Adrenal gland (tissue), 12 donors: Measurements from ENCODE around the gene TMCC2. TPM values are rescaled to one million over a fixed set of nuclear protein-coding genes. Genes with fewer than 3 reads are reported as not detected.

Experiments
- DNase-seq, 7 donors: peaks; one replicate each; pipeline ENCODE4 v3.0.0-alpha.2; 2019 to 2020
- H3K27ac ChIP-seq, 5 donors: fragments of 200-600 bp; sonication (generic) in 4 of 5; 1 replicate in 3 of 5; 2 replicates in 2 of 5; pipeline versions ENCODE4 v1.5.1 to v1.8.0; 2016 to 2020; ENCODE audit warnings: mild to moderate bottlenecking in 1 of 5
- H3K27me3 ChIP-seq: fragments of 200-600 bp; 2 replicates; pipeline ENCODE4 v1.8.0; 2021
- H3K36me3 ChIP-seq, 2 donors: fragments of 200-600 bp; replicated peaks in 1 of 2; 1 replicate in 1 of 2; 2 replicates in 1 of 2; pipeline versions ENCODE4 v1.5.1 to v1.8.0; 2018 to 2022
- H3K4me1 ChIP-seq, 2 donors: fragments of 200-600 bp; replicated peaks in 1 of 2; 1 replicate in 1 of 2; 2 replicates in 1 of 2; pipeline versions ENCODE4 v1.5.1 to v1.8.0; 2018 to 2021
- H3K4me3 ChIP-seq, 4 donors: fragments of 200-600 bp; sonication (generic) in 3 of 4; one replicate each; pipeline ENCODE4 v1.5.1; 2016 to 2018
- H3K9me3 ChIP-seq, 3 donors: fragments of 200-600 bp; sonication (generic) in 1 of 3; replicated peaks in 1 of 3; 1 replicate in 2 of 3; 2 replicates in 1 of 3; pipeline versions ENCODE4 v1.5.1 to v1.8.0; 2016 to 2021
- POLR2A ChIP-seq, 2 donors: fragments of 450-650 bp; IDR thresholded peaks; one replicate each; pipeline ENCODE4 v1.6.1; 2017; ENCODE audit warnings: antibody characterized with exemption in 2 of 2, mild to moderate bottlenecking in 2 of 2, moderate library complexity in 1 of 2
- WGBS, 4 donors: extraction: QIAGEN DNeasy Blood & Tissue Kit in 2 of 4; methylation state at CpG; one replicate each; pipeline versions ENCODE4 v1.1.5 to v1.1.7; 2013 to 2017; 5-methylcytosine and 5-hydroxymethylcytosine counted together
- intact Hi-C, 2 donors: fragments of 100-400 bp; cut with DNase I; formaldehyde crosslinking; loops; one replicate each; pipeline versions ENCODE4 v1.14.1 to v1.15.0; 2022 to 2023
- polyA plus RNA-seq, 3 donors: library from polyadenylated mRNA; stranded (reverse); fragments of 200-250 nt in 2 of 3; fragments of 350-450 nt in 1 of 3; fragmentation: Illumina TruSeq in 1 of 3; extraction: RNeasy Lipid Tissue Mini Kit (QIAGEN cat#74804) in 1 of 3; gene quantifications; one replicate each; pipeline ENCODE4 v1.2.3, GENCODE V29; 2013 to 2014
- total RNA-seq, 9 donors: library from RNA; depleted of rRNA in 4 of 9; stranded (reverse); fragments of >200 nt in 4 of 9; fragments of 120-200 nt in 1 of 9; fragmentation: NEBNext Ultra II Directional in 1 of 9; extraction: Animal tissue kit (Norgen Biotek cat#: 25700) in 1 of 9; gene quantifications; one replicate each; pipeline versions ENCODE4 v1.1.0 to v1.2.4, GENCODE V29; 2013 to 2023
- TF ChIP-seq, protein P1 (sequence below), 6 experiments: fragments of 450-650 bp in 4 of 6; fragments of 200-600 bp in 2 of 6; sonication (generic) in 1 of 6; IDR thresholded peaks; 1 replicate in 5 of 6; 2 replicates in 1 of 6; pipeline versions ENCODE4 v1.5.1 to v1.8.0; 2016 to 2021; ENCODE audit warnings: antibody characterized with exemption in 6 of 6, mild to moderate bottlenecking in 2 of 6, moderate library complexity in 1 of 6
- donor health status: healthy with polysubstance abuse.
- donor health status: Bipolar disorder and iron deficiency.
- donor health status: DM: yes; HTN: yes; CAD: no.
- donor health status: DM: no; HTN: no; CAD: no.
- donor health status: DM: no; HTN: no; CAD: no.
- donor health status: DM: yes; HTN: yes; CAD: no.

TMCC2 gene
- total and polyA plus RNA-seq, 12 donors: 2.3 to 33.2 (median 7.5) TPM

DNA sequence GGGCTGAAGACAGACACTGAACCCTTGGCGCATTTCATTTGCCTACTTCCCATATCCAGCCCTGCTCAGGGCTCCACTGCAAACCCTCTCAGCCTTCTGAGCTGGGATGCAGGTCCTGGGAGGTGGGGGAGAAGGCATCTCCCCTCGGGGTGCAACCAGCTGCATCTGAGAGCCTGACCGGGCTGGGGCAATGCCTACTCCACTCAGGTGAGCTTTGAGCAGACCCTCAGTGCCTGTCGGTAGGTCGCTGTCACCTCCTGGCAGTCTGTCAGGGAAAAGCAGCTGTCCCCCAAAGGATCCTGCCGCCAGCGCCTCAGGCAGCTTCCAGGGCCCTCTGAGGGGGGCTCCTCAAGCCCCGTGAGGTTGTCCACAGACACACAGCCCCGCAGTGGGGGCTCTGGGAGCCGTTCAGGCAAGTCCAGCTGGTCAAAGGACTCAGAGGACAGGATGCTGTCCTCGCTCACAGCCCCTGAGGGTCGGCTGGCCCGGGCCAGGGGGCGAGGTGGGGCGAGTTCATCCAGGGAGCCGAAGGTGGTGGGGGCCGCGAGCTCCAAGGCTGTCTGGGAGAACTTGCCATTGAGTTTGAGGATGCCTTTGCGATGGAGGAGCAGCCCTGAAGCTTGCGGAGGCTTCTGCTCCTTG is 75.6 kb downstream of the TMCC2 start:
- Histone ChIP-seq H3K4me1 (no peaks in the 10 kb centered on the region), H3K27ac (no peak overlapping the region), H3K27me3 (no peaks in the 10 kb centered on the region), H3K9me3 (no peaks in the 10 kb centered on the region), H3K4me3 (no peak overlapping the region), H3K36me3 (peaks cover 0 to 61% of the 10 kb centered on the region in 2 donors)
- 90 to 96% (median 91%) methylated on average over 5 to 20 of the region's 20 CpGs for WGBS, 4 donors
- intact Hi-C loops: no loop called here
- TF ChIP-seq, protein P1, sequence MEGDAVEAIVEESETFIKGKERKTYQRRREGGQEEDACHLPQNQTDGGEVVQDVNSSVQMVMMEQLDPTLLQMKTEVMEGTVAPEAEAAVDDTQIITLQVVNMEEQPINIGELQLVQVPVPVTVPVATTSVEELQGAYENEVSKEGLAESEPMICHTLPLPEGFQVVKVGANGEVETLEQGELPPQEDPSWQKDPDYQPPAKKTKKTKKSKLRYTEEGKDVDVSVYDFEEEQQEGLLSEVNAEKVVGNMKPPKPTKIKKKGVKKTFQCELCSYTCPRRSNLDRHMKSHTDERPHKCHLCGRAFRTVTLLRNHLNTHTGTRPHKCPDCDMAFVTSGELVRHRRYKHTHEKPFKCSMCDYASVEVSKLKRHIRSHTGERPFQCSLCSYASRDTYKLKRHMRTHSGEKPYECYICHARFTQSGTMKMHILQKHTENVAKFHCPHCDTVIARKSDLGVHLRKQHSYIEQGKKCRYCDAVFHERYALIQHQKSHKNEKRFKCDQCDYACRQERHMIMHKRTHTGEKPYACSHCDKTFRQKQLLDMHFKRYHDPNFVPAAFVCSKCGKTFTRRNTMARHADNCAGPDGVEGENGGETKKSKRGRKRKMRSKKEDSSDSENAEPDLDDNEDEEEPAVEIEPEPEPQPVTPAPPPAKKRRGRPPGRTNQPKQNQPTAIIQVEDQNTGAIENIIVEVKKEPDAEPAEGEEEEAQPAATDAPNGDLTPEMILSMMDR (IDR thresholded peaks at IDR 0.05): no peak
- TF ChIP-seq POLR2A (IDR thresholded peaks at IDR 0.05): no peak
- no peak for DNase-seq

DNA sequence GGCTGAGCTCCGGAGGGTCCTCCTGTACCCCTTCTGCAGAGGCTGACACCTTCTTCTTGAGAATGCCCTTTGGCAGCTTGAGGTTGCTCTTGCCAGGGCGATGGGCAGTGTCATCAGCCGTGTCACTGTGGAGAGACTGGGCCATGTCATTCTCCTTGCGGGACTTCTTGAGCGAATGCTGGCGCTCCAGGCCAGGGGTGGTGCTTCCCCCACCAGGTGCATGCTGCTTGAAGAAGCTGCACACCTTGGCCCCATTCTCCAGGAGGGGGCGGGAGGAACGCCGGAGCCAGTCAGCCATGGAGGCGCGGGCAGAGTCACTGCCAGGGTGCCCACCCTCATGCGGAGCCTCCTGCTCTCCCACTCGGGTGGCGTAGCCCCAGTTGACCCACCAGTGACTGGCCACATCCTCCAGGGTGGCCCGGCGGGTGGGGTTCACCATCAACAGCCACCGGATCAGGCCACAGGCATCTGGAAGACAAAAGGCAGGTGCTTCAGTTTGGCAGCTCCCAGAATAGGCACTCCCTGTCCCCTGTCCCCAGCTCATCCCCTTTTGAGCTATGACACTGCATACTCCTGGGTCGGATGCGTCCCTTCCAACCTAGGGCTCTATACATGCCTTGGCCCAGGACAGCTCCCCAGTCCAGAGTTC is 76.4 kb downstream of the TMCC2 start:
- Histone ChIP-seq H3K27ac (no peak overlapping the region), H3K4me1 (no peaks in the 10 kb centered on the region), H3K27me3 (no peaks in the 10 kb centered on the region), H3K4me3 (no peak overlapping the region), H3K36me3 (peaks cover 0 to 67% of the 10 kb centered on the region in 2 donors), H3K9me3 (no peaks in the 10 kb centered on the region)
- intact Hi-C loops: no loop called here
- no peak for DNase-seq
- TF ChIP-seq, protein P1 (IDR thresholded peaks at IDR 0.05): no peak
- TF ChIP-seq POLR2A (IDR thresholded peaks at IDR 0.05): no peak
- WGBS, 4 donors: 92 to 95% (median 94%) methylated on average over 2 to 19 of the region's 19 CpGs; no CpG with 5 or more reads in 1 of the 4 donors

DNA sequence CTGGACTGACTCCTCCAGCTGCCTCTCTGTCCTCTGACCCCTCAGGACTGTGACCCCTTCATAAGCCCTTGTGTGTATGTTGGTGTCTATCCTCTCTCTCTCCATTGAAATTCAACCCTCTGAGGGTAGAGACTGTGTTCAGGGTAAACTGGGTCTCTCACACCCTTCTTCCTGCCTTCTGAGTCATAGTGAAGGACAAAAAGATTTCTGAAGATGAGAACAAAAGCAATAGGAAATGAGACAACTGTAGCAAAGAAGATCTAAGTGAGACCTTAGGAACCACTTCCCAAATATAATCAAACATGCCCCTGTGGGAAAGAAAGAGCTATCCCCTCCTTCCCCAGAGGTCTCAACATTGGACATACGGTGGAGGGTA is 76.9 kb downstream of the TMCC2 start:
- no peak for DNase-seq
- H3K4me1 ChIP-seq: no peaks in the 10 kb centered on the region
- H3K9me3 ChIP-seq: no peaks in the 10 kb centered on the region
- peaks cover 0 to 67% of the 10 kb centered on the region in 2 donors for H3K36me3 ChIP-seq
- no peak overlapping the region for H3K27ac ChIP-seq
- H3K4me3 ChIP-seq: no peak overlapping the region
- H3K27me3 ChIP-seq: no peaks in the 10 kb centered on the region
- WGBS, 4 donors: 80 to 100% (median 85%) methylated on average over 1 of the region's 1 CpG
- intact Hi-C loops: no loop called here
- TF ChIP-seq POLR2A (IDR thresholded peaks at IDR 0.05): no peak
- TF ChIP-seq, protein P1 (IDR thresholded peaks at IDR 0.05): no peak

DNA sequence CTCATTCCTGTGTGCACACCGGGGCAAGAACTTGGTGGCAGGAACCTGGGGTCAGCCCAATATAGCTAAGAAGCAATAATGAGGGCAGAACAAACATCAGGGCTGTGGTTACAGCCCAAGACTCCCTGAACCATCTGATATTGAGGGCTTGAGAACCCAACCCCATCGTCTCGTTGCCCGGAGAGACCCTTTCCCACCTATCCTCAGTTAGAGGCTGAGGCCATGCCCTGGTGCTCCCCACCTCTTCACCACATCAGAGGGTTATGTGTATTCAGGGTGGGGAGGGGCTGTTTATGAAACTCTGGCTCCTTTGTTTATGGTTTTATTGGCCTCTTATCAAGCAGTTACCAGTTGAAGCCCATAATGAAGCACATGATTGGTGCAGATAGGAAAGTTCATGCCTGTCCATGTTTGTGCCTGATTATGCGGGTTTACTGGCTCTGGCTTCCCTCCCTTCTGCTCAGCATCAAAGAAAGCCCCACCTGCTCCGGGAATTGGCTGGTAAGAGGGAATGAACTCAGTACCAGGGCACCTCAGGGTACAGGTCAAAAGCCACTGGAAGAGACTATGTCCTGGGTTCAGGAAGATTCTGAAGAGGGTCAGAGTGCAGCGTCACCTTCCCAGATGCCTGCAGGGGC is 79.3 kb downstream of the TMCC2 start:
- Histone ChIP-seq H3K9me3 (no peaks in the 10 kb centered on the region), H3K36me3 (peaks cover 0 to 85% of the 10 kb centered on the region in 2 donors), H3K4me3 (no peak overlapping the region), H3K4me1 (peaks cover 0 to 10% of the 10 kb centered on the region in 2 donors), H3K27ac (no peak overlapping the region), H3K27me3 (no peaks in the 10 kb centered on the region)
- intact Hi-C loops: no loop called here
- no peak for DNase-seq
- 94 to 97% (median 96%) methylated on average over 7 of the region's 7 CpGs for WGBS, 4 donors
- TF ChIP-seq, protein P1 (IDR thresholded peaks at IDR 0.05): no peak
- TF ChIP-seq POLR2A (IDR thresholded peaks at IDR 0.05): no peak
